ENCODE measurements around the gene LENEP. TPM values are rescaled to one million over a fixed set of nuclear protein-coding genes. Genes with fewer than 3 reads are reported as not detected.
A peak's percentile ranks its signal among the peaks of the same experiment; 100 is the strongest.
"Not testable (repeated sequence)": the region's sequence is repeated elsewhere in the genome, so short reads cannot be mapped to it uniquely, and the experiment has no call there.

The LENEP gene
- total RNA-seq, 1 donor, result 0.54 TPM

- peak; percentile 94 to 100 (median 100) for DNase-seq (ENCODE audit: low read depth in 2 of 3, low spot score in 2 of 3)
Measured at GRCh38 chr1:154974102-154974807, 19.1 kb upstream of the LENEP start, which contains the start of gene CKS1B. Gene CKS1B, plus strand, starts transcription at chr1:154974681. Its CDS starts 65 bp downstream, at chr1:154974746.

DNA sequence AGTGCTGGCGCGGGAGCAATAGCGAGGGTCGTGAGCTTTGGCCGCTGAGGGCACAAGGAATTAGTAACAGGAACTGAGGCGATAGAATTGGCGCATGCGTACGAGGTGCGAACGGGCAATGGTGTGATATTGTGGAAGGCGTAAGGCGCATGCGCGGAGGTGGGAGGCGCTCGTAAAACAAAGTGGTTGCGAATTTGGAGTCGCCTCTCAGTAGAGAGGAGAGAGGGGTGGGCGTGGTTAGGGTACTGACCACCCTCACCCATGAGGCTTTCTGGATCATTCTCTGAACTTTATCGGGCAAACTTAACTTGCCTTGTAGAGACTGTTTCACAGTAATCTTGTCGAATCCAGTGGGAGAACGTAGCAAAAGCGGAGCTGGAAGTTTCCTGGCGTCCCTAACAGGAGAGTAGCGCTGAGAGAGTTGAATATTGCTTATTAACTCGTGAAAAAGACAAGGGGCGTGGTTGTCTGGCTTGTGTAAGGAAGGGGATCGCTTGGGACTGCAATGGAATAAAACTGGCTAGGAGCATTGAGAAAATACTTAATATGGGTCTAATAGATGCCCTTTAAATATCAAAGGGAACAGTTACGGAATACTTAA lies 18.5 kb upstream of the LENEP start:
- peak; percentile 97 to 99 (median 97) for DNase-seq (ENCODE audit: low read depth in 2 of 3, low spot score in 2 of 3)

DNA sequence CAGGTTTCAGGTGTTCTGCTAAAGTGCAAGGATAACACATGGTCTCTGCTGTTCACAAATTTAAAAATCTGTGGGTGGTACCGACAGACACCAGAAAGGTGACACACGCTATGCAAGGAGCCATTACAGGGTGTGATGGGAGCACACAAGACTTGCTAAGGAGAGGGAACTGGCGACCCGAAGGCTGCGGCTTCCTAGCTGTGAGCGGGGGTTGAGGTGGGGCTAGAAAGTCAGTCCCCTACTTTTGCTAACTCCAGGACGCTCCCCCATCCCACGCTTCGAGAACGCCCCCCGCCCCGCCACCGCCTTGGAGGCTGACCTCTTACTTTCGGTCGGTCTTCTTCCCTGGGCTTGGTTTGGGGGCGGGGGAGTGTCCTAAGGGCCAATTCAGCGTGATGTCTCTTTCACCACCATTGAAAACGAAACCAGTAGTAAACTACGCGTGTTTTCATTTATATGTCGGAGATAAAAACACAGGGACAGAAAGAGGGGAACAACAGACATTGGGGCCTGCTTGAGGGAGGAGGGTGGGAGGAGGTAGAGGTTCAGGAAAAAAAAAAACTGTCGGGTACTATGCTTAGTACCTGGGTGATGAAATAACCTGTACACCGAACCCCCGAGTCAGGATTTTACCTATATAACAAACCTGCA lies 17.9 kb upstream of the LENEP start:
- peak in 2 of 3 donors; percentile 62 to 69 for DNase-seq (ENCODE audit: low read depth in 2 of 3, low spot score in 2 of 3)

DNA sequence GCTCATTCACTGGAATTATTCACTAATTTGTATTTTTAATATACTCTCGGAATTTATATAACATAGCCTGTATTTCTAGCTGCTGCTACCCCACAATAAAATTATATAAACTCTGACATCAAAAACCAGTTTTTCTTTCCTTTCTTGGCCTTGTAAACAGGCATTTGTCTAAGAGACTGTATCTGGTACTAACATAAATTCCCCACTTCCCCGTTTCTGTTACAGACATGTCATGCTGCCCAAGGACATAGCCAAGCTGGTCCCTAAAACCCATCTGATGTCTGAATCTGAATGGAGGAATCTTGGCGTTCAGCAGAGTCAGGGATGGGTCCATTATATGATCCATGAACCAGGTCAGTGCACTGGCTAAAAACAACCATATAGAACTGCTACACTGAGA lies 15.6 kb upstream of the LENEP start:
- DNase-seq (ENCODE audit: low read depth in 2 of 3, low spot score in 2 of 3), result not testable (repeated sequence)

- DNase-seq (ENCODE audit: low read depth in 2 of 3, low spot score in 2 of 3), result no peak
Measured at GRCh38 chr1:154978360-154978759, 15.0 kb upstream of the LENEP start.

- DNase-seq (ENCODE audit: low read depth in 2 of 3, low spot score in 2 of 3), result no peak
Measured at GRCh38 chr1:154982341-154982740, 11.0 kb upstream of the LENEP start.

- DNase-seq (ENCODE audit: low read depth in 2 of 3, low spot score in 2 of 3), result peak; percentile 85 to 99 (median 99)
Measured at GRCh38 chr1:154982897-154983648, 10.3 kb upstream of the LENEP start, which contains the start of gene FLAD1. Gene FLAD1, plus strand, starts transcription at chr1:154983344. Its CDS starts 351 bp downstream, at chr1:154983695.

GRCh38 chr1:154983776-154984466 lies 9.5 kb upstream of the LENEP start:
- no peak for DNase-seq (ENCODE audit: low read depth in 2 of 3, low spot score in 2 of 3)

- not testable (repeated sequence) for DNase-seq (ENCODE audit: low read depth in 2 of 3, low spot score in 2 of 3)
Measured at GRCh38 chr1:154986736-154987135, 6.7 kb upstream of the LENEP start.

GRCh38 chr1:154987326-154987725 lies 6.1 kb upstream of the LENEP start:
- DNase-seq (ENCODE audit: low read depth in 2 of 3, low spot score in 2 of 3), result no peak

DNA sequence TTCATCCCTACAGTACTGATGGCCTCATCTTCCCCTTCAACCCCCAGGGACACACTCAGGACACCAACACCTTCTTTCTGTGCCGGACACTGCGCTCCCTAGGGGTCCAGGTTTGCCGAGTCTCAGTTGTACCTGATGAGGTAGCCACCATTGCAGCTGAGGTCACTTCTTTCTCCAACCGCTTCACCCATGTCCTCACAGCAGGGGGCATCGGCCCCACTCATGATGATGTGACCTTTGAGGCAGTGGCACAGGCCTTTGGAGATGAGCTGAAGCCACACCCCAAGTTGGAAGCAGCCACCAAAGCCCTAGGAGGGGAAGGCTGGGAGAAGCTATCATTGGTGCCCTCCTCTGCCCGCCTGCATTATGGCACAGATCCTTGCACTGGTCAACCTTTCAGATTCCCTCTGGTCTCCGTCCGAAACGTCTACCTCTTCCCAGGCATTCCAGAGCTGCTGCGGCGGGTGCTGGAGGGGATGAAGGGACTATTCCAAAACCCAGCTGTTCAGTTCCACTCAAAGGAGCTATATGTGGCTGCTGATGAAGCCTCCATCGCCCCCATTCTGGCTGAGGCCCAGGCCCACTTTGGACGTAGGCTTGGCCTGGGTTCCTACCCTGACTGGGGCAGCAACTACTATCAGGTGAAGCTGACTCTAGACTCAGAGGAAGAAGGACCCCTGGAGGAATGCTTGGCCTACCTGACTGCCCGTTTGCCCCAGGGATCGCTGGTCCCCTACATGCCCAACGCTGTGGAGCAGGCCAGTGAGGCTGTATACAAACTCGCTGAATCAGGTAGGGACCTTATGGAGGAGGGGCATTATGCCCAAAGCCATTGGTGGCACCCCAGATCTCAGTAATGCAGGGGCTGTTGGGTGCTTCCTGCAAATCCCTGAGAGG lies 5.1 kb upstream of the LENEP start:
- DNase-seq (ENCODE audit: low read depth in 2 of 3, low spot score in 2 of 3), result no peak

- DNase-seq (ENCODE audit: low read depth in 2 of 3, low spot score in 2 of 3), result no peak
Measured at GRCh38 chr1:154989195-154989860, 4.1 kb upstream of the LENEP start.

GRCh38 chr1:154990276-154990675 lies 3.1 kb upstream of the LENEP start:
- no peak for DNase-seq (ENCODE audit: low read depth in 2 of 3, low spot score in 2 of 3)

DNA sequence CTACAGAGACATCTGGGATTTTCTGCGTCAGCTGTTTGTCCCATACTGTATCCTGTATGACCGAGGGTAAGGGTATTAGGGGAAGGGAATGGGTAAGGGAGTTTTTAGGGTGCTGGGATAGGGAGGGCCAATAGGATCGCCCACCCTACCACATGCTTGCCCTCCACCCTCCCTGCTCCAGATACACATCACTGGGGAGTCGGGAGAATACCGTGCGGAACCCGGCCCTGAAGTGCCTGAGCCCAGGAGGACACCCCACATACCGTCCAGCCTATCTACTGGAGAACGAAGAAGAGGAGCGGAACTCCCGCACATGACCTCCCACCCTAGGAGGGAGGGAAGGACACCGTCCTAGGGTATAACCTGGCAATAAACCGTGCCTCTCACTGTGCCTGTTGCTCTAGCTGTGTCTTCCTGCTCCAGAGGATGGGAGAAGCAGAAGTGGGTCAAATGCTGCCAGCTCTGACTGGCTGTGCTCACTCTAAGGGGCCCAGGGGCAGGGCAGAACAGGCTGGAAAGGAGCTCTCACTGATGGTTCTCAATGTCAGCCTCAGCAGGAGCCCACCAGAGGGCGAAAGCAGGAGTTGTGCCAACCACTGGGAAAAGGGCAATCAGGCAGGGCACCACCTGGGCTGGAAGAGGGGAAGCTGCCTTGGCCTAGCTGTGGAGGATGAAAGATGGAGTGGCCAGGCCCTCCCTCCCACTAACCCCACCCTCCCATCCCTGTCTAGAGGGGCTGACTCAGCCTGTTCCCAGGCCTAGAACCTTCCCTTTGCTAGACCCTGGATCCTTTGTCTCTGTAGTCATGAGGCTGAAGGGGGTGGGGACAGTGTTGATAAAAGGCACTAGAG lies 440 bp upstream of the LENEP start:
- no peak for DNase-seq (ENCODE audit: low read depth in 2 of 3, low spot score in 2 of 3)

- no peak for DNase-seq (ENCODE audit: low read depth in 2 of 3, low spot score in 2 of 3)
Measured at GRCh38 chr1:154994269-154994587, 842 bp downstream of the LENEP start.

- no peak for DNase-seq (ENCODE audit: low read depth in 2 of 3, low spot score in 2 of 3)
Measured at GRCh38 chr1:154994591-154994990, 1.2 kb downstream of the LENEP start.

DNA sequence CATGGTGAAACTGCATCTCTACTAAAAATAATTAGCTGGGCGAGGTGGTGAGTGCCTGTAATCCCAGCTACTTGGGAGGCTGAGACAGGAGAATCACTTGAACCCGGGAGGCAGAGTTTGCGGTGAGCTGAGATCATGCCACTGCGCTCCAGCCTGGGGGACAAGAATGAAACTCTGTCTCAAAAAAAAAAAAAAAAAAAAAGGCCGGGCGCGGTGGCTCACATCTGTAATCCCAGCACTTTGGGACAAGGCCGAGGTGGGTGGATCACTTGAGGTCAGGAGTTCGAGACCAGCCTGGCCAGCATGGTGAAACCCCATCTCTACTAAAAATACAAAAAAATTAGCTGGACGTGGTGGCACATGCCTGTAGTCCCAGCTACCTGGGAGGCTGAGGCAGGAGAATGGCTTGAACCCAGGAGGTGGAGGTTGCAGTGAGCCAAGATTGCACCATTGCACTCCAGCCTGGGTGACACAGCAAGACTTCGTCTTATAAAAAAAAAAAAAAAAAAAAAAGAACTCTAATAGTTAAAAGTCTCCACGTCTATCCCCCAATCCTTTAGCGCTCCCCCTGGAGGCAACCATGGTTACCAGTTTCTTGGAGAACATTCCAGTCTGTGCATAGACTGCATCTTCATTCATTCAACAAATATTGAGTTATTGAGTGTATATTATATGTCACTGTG lies 2.1 kb downstream of the LENEP start:
- DNase-seq (ENCODE audit: low read depth in 2 of 3, low spot score in 2 of 3), result peak in 1 of 3 donors; percentile 51
